Glomerular visceral epithelial cell (primary cell): ENCODE measurements around the gene DOCK3.
"Not testable (repeated sequence)": the region's sequence is repeated elsewhere in the genome, so short reads cannot be mapped to it uniquely, and the experiment has no call there.

ENCODE experiments used
- DNase-seq: peaks from one replicate; pipeline ENCODE4 v3.0.0-alpha.2; 2016; ENCODE audit errors: extremely low spot score

The DOCK3 gene

GRCh38 chr3:50650018-50650417 lies 24.7 kb upstream of the DOCK3 start:
- no peak for DNase-seq

- DNase-seq, result no peak
Measured at GRCh38 chr3:50651445-50651844, 23.3 kb upstream of the DOCK3 start.

DNA sequence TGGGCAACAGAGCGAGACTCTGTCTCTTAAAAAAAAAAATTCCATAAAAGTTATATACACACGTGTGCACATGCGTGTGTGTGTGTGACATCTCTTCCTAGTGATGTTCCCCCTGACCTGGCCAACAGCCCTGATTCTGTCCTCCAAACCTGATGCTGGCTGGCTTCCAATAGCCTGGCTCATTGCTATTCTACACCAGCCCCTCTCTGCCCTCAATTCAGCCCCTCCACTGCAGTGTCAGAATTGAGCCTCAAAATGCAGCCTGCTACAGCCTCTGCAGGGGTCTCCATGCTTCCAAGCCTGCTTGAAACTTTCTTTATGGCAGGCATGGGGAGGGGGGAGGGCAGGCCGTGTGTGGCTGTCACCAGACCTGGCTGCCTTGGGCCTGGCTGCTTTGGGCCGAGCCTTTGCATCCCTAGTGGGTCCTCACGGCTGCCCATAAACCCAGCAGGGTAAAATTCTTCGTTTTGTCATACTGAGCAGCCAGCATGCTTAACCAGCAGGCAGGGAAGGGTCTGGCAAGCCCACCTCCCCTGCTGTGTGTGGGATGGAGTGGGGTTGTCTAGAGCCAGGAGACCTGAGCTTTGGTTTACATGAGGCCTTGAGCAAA lies 22.7 kb upstream of the DOCK3 start:
- DNase-seq, result no peak

DNA sequence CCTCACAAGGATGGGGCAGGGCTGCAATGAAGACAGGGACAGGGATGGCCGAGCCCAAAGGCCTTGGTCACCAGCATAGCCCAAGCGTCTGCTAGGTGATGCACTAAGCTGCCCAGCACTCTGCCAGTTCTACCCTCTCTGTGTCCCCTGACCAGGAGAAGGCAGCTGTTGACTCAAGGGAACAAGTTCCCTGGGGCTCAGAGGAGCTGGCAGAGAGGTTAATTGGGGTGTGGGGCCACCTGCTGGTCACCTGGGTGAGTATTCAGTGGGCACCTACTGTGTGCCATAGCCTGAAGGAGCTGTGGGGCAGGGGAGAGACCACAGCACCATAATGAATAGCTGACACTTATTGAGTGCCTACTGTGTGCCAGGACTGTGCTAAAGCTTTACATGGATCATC lies 22.0 kb upstream of the DOCK3 start:
- peak; percentile 55 for DNase-seq

DNA sequence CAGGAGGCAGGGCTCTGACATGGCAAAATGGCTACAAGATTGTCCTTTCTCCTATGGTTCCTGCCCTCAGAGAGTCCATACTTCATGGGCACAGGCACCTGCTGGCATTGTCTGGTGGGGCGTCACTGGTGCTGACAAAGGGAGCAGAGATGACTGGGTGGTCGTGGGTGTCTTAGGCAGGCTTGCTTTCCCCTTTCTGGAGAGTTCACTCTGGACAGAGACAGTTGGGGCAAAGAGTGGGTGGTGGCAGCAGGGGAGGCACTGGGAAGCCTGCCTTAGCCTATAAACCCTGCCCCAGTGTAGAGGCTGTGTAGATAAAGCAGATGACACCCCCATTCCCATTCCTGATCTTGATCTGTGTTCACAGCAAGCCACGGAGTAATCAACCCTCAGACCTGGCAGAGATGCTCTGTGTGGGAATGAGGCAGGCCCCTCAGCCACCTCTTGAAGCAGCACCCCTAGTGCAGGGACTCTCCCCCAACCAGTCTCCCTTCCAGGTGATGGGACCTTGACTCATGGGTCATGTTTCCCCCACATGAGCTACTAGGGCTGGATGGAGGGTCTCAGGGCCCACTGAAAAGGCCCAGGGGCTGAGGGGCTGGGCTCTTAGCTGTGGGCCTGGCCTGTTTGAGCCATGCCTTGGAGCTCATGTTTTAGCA lies 20.7 kb upstream of the DOCK3 start:
- DNase-seq, result no peak

- no peak for DNase-seq
Measured at GRCh38 chr3:50655009-50655830, 19.5 kb upstream of the DOCK3 start.

DNA sequence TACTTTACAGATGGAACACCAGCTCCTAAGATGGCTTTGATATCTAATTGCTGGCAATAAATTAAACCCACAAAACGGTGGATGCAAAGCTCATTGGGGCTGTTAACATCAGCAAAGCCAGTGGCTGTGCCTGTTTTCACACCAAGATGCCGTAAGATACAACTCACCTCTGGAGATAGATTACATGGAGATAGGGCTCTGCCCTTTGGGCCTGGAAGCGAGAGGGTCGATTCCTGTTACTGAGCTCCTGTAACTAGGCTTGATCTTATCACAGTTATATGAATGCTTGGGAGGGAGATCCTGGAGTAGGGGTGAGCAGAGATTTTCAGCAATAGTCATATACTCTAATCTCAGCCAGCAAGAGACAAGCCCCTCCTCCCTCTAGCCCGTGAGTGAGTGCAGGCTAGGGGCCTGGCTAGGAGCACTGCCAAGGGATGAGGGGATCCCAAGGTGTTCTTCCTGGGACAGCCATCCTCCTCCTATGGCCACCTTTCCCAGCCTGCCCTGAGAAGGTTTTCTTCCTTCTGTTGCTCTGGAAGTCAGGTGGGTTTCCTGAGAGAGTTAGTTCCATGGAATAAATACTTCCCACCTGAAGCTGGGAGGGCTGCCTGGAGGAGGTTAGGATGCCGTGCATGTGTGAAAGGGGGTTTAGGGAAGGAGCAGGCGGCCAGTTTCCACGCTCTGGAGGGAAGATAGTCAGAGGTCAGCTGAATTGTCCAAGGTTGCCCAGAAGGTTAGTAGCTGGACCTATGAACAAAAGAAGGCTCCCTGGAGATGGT lies 18.1 kb upstream of the DOCK3 start:
- no peak for DNase-seq

- DNase-seq, result no peak
Measured at GRCh38 chr3:50657407-50657806, 17.3 kb upstream of the DOCK3 start.

GRCh38 chr3:50657816-50658215 lies 16.9 kb upstream of the DOCK3 start:
- no peak for DNase-seq

GRCh38 chr3:50658416-50658815 lies 16.3 kb upstream of the DOCK3 start:
- peak; percentile 14 for DNase-seq

GRCh38 chr3:50658831-50659230 lies 15.9 kb upstream of the DOCK3 start:
- DNase-seq, result no peak

DNA sequence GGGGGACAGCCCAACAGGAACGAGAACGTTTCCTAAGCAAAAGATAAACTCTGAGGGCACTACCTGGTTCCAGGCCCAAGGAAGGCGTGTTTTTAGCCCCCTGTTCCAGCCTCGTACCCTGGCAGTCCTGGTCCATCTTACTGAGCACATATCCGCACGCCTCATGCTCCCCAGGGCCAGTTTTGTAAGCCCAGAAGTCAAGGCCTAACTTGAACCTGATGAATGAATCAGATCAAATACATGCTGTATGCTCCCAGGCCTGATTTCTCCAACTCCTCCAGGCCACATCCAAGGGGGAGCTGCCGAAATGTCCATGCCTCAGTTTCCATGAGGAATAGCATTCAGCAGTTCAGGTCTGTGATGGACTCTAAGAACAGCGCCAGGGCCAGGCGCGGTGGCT lies 14.3 kb upstream of the DOCK3 start:
- DNase-seq, result no peak

DNA sequence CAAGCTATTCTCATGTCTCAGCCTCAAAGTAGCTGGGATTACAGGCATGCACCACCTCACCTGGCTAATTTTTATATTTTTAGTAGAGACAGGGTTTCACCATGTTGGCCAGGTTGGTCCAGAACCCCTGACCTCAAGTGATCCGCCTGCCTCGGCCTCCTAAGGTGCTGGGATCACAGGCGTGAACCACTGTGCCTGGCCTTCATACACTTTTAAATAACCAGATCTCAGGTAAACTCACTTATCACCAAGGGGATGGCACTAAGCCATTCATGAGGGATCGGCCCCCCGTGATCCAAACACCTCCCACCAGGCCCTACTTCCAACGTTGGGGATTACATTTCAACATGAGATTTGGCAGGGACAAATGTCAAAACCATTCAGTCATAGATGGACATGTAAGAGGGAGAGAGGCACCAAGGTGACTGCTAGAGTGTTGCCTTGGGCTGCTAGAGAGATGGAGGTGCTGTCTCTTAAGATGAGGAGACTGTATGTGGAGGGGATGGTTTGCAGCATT lies 13.3 kb upstream of the DOCK3 start:
- no peak for DNase-seq

DNA sequence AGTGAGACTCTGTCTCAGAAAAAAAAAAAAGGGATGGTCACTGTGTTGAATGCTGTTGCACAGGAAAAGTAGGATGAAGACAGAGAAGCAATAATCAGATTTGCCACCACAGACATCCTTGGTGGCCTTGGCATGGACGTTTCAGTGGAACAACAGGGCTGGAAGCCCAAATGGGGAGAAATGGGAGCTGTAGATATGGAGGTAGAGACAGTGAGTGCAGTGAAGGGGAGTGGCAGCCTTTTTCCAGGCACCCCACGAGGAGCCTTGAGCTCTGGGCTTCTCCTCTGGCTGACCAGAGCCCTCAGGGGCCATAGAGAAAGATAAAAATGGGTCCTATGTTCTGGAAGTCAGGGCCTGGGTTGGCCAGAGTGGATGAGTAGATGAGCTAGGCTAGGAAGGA lies 12.3 kb upstream of the DOCK3 start:
- no peak for DNase-seq

DNA sequence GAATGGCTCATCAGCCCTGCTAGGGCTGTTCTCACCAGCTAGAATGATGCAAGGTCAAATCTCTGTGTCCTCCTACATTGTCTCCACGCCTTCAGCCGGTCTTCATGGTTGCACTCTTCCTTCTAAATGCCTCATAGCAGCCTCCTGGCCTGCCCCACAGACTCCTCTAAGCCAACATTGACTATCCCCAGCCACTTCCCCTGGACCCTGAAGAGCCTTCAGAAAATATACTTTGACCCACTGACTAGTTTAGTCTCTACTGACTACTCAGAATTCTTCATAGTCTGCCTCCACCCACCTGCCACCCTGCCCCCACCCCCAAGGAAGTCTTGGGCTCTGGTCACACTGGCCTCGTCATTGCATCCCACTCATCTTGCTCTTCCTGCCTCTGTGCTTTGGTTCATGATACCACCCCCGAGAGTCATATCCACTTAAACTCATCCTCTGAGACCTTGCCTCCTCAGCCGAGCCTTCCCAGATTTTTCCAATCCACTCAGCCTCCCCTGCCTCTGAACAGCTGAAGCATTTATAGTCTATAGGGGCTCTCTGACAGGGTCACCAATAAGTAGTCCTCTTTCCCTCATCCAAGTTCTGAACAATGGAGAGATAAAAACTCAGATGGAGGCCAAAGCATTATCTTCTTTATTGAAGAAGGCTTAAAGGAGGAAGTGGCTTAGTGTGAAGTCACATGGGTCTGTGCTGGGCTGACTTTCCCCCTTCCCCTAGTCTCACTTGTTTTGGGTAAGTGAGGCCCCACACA lies 9.5 kb upstream of the DOCK3 start:
- DNase-seq, result no peak

DNA sequence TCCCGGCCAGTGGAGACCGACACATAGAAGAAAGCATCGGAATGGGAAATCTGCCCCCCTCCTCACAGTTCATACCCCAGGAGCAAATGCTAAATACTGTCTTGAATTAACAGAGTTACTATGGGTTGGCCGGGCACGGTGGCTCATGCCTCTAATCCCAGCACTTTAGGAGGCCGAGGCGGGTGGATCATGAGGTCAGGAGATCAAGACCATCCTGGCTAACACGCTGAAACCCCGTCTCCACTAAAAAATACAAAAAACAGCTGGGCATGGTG lies 8.9 kb upstream of the DOCK3 start:
- DNase-seq, result not testable (repeated sequence)

GRCh38 chr3:50666837-50667236 lies 7.9 kb upstream of the DOCK3 start:
- no peak for DNase-seq

DNA sequence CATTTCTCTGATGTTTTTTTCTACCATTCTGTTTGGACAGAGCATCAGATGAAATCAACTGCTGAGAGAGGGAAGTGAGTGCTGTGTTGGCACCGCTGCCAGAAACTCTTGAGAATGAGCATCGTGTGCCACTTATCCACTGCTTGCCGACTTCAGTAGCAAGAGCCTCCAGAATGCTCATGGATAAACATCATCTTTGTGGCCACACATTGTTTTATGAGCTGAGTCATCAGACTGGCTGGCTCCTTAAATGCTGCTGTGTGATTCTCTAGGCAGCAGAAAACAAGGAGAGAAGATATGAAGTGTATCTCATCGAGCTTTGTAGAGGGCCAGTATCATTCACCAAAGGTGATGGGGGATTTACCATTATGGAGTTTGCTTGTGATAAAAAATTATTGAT lies 3.4 kb upstream of the DOCK3 start:
- peak; percentile 63 for DNase-seq

- DNase-seq, result no peak
Measured at GRCh38 chr3:50672656-50673055, 2.1 kb upstream of the DOCK3 start.

DNA sequence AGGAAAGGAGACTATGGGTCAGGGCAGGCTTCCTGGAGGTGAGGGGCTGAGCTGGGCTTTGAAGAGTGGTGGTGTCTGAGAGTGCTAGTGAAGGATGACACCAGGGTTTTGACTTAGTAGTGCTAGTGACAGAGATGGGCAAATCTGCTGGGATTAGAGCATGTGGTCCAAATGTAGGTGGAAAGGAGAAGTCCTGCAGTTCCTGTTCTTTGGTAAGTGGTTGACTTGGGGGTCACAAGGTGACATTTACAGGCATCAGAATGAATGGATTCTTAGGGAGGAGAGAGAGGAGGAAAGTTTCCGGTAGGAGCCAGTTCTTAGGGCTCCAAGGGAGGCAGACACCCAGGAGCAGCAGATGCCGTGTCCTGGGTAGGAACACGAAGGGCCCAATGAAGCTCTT lies 796 bp upstream of the DOCK3 start:
- DNase-seq, result no peak

DNA sequence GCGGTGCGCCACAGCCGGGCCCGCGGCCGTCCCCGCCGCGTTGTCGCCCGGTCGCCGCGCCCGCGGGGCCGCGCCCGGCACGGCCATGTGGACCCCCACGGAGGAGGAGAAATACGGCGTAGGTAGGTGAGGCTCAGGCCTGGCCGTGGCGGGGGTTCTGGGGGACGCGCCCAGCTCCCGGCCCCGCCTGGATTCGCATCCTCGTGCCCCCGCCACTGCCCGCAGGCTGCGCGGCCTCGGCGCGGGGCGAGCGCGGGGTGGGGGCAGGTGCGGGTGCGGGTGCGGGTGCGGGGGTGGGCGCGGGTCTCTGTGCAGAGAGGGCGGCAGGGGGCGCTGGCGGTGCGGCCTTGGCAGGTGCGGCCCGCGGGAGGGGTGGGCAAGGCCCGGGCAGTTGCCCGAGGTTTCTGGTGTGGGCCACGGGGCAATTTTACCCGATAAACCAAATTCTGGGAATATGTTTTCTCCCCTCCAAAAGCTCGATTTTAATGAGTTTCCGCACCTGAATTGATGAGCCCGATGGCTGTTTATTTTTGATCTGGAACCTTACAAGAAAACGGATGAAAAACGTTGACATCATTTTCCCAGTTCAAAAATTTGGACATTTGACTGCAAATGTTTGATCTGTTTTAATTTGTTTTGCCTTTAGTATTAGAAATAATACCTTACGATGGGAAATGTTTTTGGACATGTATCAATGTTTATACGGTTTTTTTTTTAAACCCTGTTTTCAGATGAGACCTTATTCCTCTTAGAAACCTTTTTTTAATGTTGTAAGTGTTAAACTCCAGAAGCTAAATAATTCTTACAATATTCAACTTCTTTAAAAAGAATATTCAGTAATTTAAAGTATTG lies 678 bp downstream of the DOCK3 start:
- no peak for DNase-seq
